GM12878 (cell line): ENCODE data around the gene MTA3. TPM values are rescaled to one million over a fixed set of nuclear protein-coding genes. Genes with fewer than 3 reads are reported as not detected.

Experiments
- ATAC-seq: fragments of 200-7000 bp; cut with Tn5 transposase; 3 replicates; pipeline ENCODE4 v1.9.1; 2020; ENCODE audit warnings: mild to moderate bottlenecking, moderate library complexity
- BruUV-seq: library from RNA; stranded (reverse); fragments of 400-500 nt; replicated peaks from 2 replicates; lab custom pipeline; 2021; lab: Mats Ljungman, UMichigan
- CTCF ChIA-PET: fragments of 300-600 bp; sonication (Branson Sonifier 250); formaldehyde crosslinking; extraction: SDS; loops from one replicate; lab custom pipeline; 2021; ENCODE audit warnings: inconsistent platforms; lab: Yijun Ruan, JAX
- POLR2A ChIA-PET: fragments of 350-600 bp; formaldehyde crosslinking; extraction: SDS; loops from one replicate; lab custom pipeline; 2021; ENCODE audit warnings: inconsistent platforms; lab: Charles Lee
- RAD21 ChIA-PET: fragments of 300-600 bp; sonication (Branson Sonifier 250); formaldehyde crosslinking; loops from one replicate; lab custom pipeline; 2023; ENCODE audit warnings: antibody characterized with exemption; ENCODE audit not compliant: unreplicated experiment; lab: Charles Lee
- SMC1A ChIA-PET: fragments of 300-600 bp; sonication (Branson Sonifier 250); formaldehyde crosslinking; loops from one replicate; lab custom pipeline; 2023; ENCODE audit not compliant: unreplicated experiment, uncharacterized antibody; lab: Charles Lee
- DNase-seq: peaks from one replicate; pipeline ENCODE4 v3.0.0-alpha.2; 2011; ENCODE audit warnings: low read depth, low spot score
- FAIRE-seq: peaks from 3 replicates; lab custom pipeline; 2011; peaks lifted over from hg19 to GRCh38; lab: Jason Lieb, UNC
- H2AFZ ChIP-seq: 2 replicates; pipeline ENCODE4 v1.6.0; 2011; ENCODE audit warnings: low read depth, low read length, control low read depth; ENCODE audit not compliant: control insufficient read depth
- H3K27ac ChIP-seq: 2 replicates; pipeline ENCODE4 v1.5.1; 2011; ENCODE audit warnings: control low read depth; ENCODE audit not compliant: control insufficient read depth, insufficient read depth
- H3K27me3 ChIP-seq, 2 experiments: replicated peaks in 1 of 2; 2 replicates each; pipeline versions ENCODE4 v1.6.0 to v1.6.1; 2011; ENCODE audit warnings: low read length in 1 of 2; ENCODE audit not compliant: control insufficient read depth in 2 of 2, insufficient read depth in 2 of 2
- H3K36me3 ChIP-seq, 2 experiments: 2 replicates each; pipeline ENCODE4 v1.5.1; 2011; ENCODE audit warnings: low read length in 1 of 2; ENCODE audit not compliant: control insufficient read depth in 2 of 2, insufficient read depth in 2 of 2
- H3K4me1 ChIP-seq: 2 replicates; pipeline ENCODE4 v1.6.1; 2011; ENCODE audit warnings: mild to moderate bottlenecking, low read length, moderate library complexity, mixed read lengths; ENCODE audit not compliant: control insufficient read depth, insufficient read depth
- H3K4me2 ChIP-seq: 2 replicates; pipeline ENCODE4 v1.6.0; 2011; ENCODE audit warnings: control low read depth; ENCODE audit not compliant: control insufficient read depth, insufficient read depth
- H3K4me3 ChIP-seq: fragments of 200-600 bp; sonication (generic); 2 replicates; pipeline ENCODE4 v1.5.1; 2016
- H3K79me2 ChIP-seq: 2 replicates; pipeline ENCODE4 v1.6.0; 2011; ENCODE audit warnings: low read length; ENCODE audit not compliant: control insufficient read depth, insufficient read depth
- H3K9ac ChIP-seq: 2 replicates; pipeline ENCODE4 v1.8.0; 2011; ENCODE audit warnings: low read length, control low read depth, mixed read lengths; ENCODE audit not compliant: control insufficient read depth, insufficient read depth
- H3K9me3 ChIP-seq: replicated peaks from 3 replicates; pipeline ENCODE4 v1.5.1; 2011; ENCODE audit warnings: mild to moderate bottlenecking, low read length; ENCODE audit not compliant: control insufficient read depth, insufficient read depth
- H4K20me1 ChIP-seq: 2 replicates; pipeline ENCODE4 v1.6.0; 2011; ENCODE audit not compliant: control insufficient read depth, insufficient read depth
- CEBPB ChIP-seq, 2 experiments: fragments of 150-350 bp in 1 of 2; IDR thresholded peaks; 2 replicates each; pipeline ENCODE4 v1.6.1; 2012 to 2014; ENCODE audit warnings: low read depth in 2 of 2, low read length in 2 of 2, borderline replicate concordance in 1 of 2, inconsistent platforms in 1 of 2
- EED ChIP-seq: sonication (generic); IDR thresholded peaks from 2 replicates; pipeline ENCODE4 v1.6.1; 2016; ENCODE audit warnings: antibody characterized with exemption, low read depth
- ETV6 ChIP-seq, 2 experiments: fragments of 450-650 bp in 1 of 2; IDR thresholded peaks in 1 of 2; conservative IDR thresholded peaks in 1 of 2; 2 replicates each; pipeline ENCODE4 v1.6.1; 2014; ENCODE audit warnings: antibody characterized with exemption in 1 of 2, borderline replicate concordance in 1 of 2, low read depth in 1 of 2, mild to moderate bottlenecking in 1 of 2, moderate library complexity in 1 of 2
- HSF1 ChIP-seq: fragments of 150-350 bp; IDR thresholded peaks from 2 replicates; pipeline ENCODE4 v1.6.1; 2014; ENCODE audit warnings: mild to moderate bottlenecking, low read depth, low read length
- JUND ChIP-seq: IDR thresholded peaks from 2 replicates; pipeline ENCODE4 v1.6.1; 2012; ENCODE audit warnings: low read depth, mild to moderate bottlenecking, low read length, improper control_type of control experiment, moderate library complexity
- RUNX3 ChIP-seq: IDR thresholded peaks from 2 replicates; pipeline ENCODE4 v1.6.1; 2012; ENCODE audit warnings: low read length, inconsistent platforms
- ZBTB4 ChIP-seq: fragments of 450-650 bp; formaldehyde crosslinking; IDR thresholded peaks from 2 replicates; pipeline ENCODE4 v1.4.0; 2022; ENCODE audit warnings: mild to moderate bottlenecking, moderate library complexity
- WGBS: methylation state at CpG from one replicate; pipeline ENCODE4 v1.1.6; 2016; ENCODE audit warnings: low lambda C conversion rate; ENCODE audit not compliant: insufficient replicate concordance, insufficient coverage; ENCODE audit errors: missing lambda C conversion rate; 5-methylcytosine and 5-hydroxymethylcytosine counted together
- in situ Hi-C: fragments of 300-500 bp; cut with MboI; formaldehyde crosslinking; loops from 9 replicates; pipeline ENCODE4 v1.14.3; 2018; ENCODE audit warnings: mixed read lengths
- intact Hi-C: fragments of 100-400 bp; cut with micrococcal nuclease; formaldehyde crosslinking; loops from one replicate; pipeline ENCODE4 v1.14.2; 2022; ENCODE audit not compliant: unreplicated experiment
- polyA plus RNA-seq, 11 experiments: library from polyadenylated mRNA; depleted of rRNA in 4 of 11; unstranded in 6 of 11; stranded (reverse) in 5 of 11; fragments of >200 nt; fragmentation: Nextera tagmentation in 4 of 11; fragmentation: Illumina TruSeq in 1 of 11; extraction: Ambion mirVana in 4 of 11; extraction: Trizol in 1 of 11; gene quantifications; 1 replicate in 1 of 11; 2 replicates in 10 of 11; pipeline versions ENCODE4 v1.2.1 to v1.2.3, GENCODE V29; 2011 to 2016; ENCODE audit warnings: inconsistent platforms in 2 of 11, missing spikeins in 2 of 11, low read depth in 1 of 11
- total RNA-seq, 4 experiments: library from RNA; depleted of rRNA in 3 of 4; stranded (reverse); fragments of >200 nt in 3 of 4; fragmentation: Illumina TruSeq in 1 of 4; extraction: Trizol in 1 of 4; gene quantifications; 2 replicates each; pipeline versions ENCODE4 v1.2.1 to v1.2.3, GENCODE V29; 2013 to 2021

The MTA3 gene
- total and polyA plus RNA-seq, 10 of the 15 experiments (the other 5 are each of a cell fraction or from before 2014, with no cell fraction given) = 17.6 to 45.5 (median 26.5) TPM

- no peak for TF ChIP-seq ZBTB4 (CRISPR knock-in tag)
- TF ChIP-seq JUND = no peak
- no peak for TF ChIP-seq CEBPB (IDR thresholded peaks at IDR 0.05; ENCODE audit: borderline replicate concordance in 1 of 2, low read depth in 2 of 2, low read length in 2 of 2)
- no peak for TF ChIP-seq EED
- no peak for TF ChIP-seq ETV6 (conservative IDR thresholded peaks at IDR 0.05 in 1 of 2, IDR thresholded peaks at IDR 0.05 in 1 of 2; ENCODE audit: borderline replicate concordance in 1 of 2, low read depth in 1 of 2)
- TF ChIP-seq, all 136 proteins: peak for 0
Measured at GRCh38 chr2:42562474-42563144, 5.8 kb upstream of the MTA3 start (continued).

GRCh38 chr2:42566025-42566424 is 2.4 kb upstream of the MTA3 start:
- 78% methylated on average over 3 of the region's 3 CpGs for WGBS
- no peak for ATAC-seq
- Histone ChIP-seq H3K79me2 (peaks cover 16% of the 10 kb centered on the region), H3K27me3 (no peaks in the 10 kb centered on the region), H3K27ac (peak overlapping the region; percentile 44; the same call in 1 of the 2 replicates), H3K36me3 (no peaks in the 10 kb centered on the region), H3K9ac (no peak overlapping the region), H2AFZ (peak overlapping the region; percentile 15), H3K9me3 (no peaks in the 10 kb centered on the region), H4K20me1 (no peaks in the 10 kb centered on the region), H3K4me2 (no peak overlapping the region), H3K4me3 (no peak overlapping the region), H3K4me1 (peaks cover 24% of the 10 kb centered on the region)
- CTCF ChIA-PET = interaction anchor here (0.9 to 2.4 kb wide), 4 partner anchors 33 to 124 kb away, joined by 3 to 12 read pairs (median 4); no protein-coding TSS in a partner anchor
- RAD21 ChIA-PET = interaction anchor here (1.1 to 1.3 kb wide), 4 partner anchors 10 to 231 kb away, joined by 3 to 5 read pairs (median 3); no protein-coding TSS in a partner anchor
- SMC1A ChIA-PET = interaction anchor here (1.0 to 3.9 kb wide), 8 partner anchors 9 to 72 kb away, joined by 3 to 13 read pairs (median 6); no protein-coding TSS in a partner anchor
- no TSS peak for BruUV-seq
- DNase-seq = no peak
- no peak for FAIRE-seq
- intact Hi-C loops = loop anchor here (2.0 kb wide), 1 partner anchor 33 kb away; no protein-coding TSS in a partner anchor
- POLR2A ChIA-PET = interaction anchor here (0.8 kb wide), 1 partner anchor 73 kb away, joined by 3 read pairs; no protein-coding TSS in a partner anchor
- TF ChIP-seq HSF1 (no peak), RUNX3 (0 out of 2 replicates have a peak, but pooled peaks have one; percentile 10)
- in situ Hi-C loops = no loop called here
